IPS-15b (cell line): ENCODE results near the gene ARHGEF28.

Source experiments
- H3K27me3 ChIP-seq: one replicate; pipeline ENCODE4 v1.6.1; 2013; ENCODE audit warnings: low read length; ENCODE audit not compliant: control insufficient read depth, insufficient read depth
- H3K36me3 ChIP-seq: one replicate; pipeline ENCODE4 v1.6.1; 2013; ENCODE audit warnings: low read length; ENCODE audit not compliant: control insufficient read depth, insufficient read depth
- H3K4me1 ChIP-seq: one replicate; pipeline ENCODE4 v1.6.1; 2013; ENCODE audit warnings: mild to moderate bottlenecking, low read length; ENCODE audit not compliant: control insufficient read depth, insufficient read depth
- H3K4me3 ChIP-seq: one replicate; pipeline ENCODE4 v1.5.1; 2013; ENCODE audit warnings: low read depth, low read length
- H3K9ac ChIP-seq: one replicate; pipeline ENCODE4 v1.6.1; 2013; ENCODE audit warnings: low read depth, mild to moderate bottlenecking, low read length
- H3K9me3 ChIP-seq: one replicate; pipeline ENCODE4 v1.6.1; 2013; ENCODE audit warnings: mild to moderate bottlenecking, low read length; ENCODE audit not compliant: control insufficient read depth, insufficient read depth

Gene ARHGEF28

DNA sequence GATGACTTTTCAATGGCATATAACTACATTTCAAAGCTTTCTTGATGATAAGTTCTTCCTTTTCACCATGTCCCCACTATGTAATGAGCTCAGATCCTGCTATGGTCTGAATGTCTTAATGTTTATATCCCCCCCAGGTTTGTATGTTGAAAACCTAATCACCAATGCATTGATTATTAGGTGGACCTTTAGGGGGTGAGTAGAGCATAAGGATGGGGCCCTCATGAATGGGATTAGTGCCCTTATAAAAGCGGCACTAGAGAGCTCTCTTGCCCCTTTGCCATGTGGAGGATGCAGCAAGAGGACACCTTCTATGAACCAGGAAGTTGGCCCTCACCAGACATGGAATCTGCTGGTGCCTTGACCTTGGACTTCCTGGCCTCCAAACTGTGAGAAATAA lies 316.8 kb downstream of the ARHGEF28 start:
- no peaks in the 10 kb centered on the region for H3K9me3 ChIP-seq
- H3K9ac ChIP-seq = no peak overlapping the region
- no peaks in the 10 kb centered on the region for H3K27me3 ChIP-seq
- H3K36me3 ChIP-seq = no peaks in the 10 kb centered on the region
- no peaks in the 10 kb centered on the region for H3K4me1 ChIP-seq
- H3K4me3 ChIP-seq = no peak overlapping the region

GRCh38 chr5:73943397-73943796 lies 317.4 kb downstream of the ARHGEF28 start:
- no peak overlapping the region for H3K4me3 ChIP-seq
- no peaks in the 10 kb centered on the region for H3K27me3 ChIP-seq
- no peaks in the 10 kb centered on the region for H3K4me1 ChIP-seq
- no peak overlapping the region for H3K9ac ChIP-seq
- no peaks in the 10 kb centered on the region for H3K36me3 ChIP-seq
- H3K9me3 ChIP-seq = no peaks in the 10 kb centered on the region

GRCh38 chr5:73944581-73944980 lies 318.6 kb downstream of the ARHGEF28 start:
- no peaks in the 10 kb centered on the region for H3K9me3 ChIP-seq
- H3K36me3 ChIP-seq = no peaks in the 10 kb centered on the region
- no peak overlapping the region for H3K4me3 ChIP-seq
- H3K9ac ChIP-seq = no peak overlapping the region
- no peaks in the 10 kb centered on the region for H3K27me3 ChIP-seq
- no peaks in the 10 kb centered on the region for H3K4me1 ChIP-seq

DNA sequence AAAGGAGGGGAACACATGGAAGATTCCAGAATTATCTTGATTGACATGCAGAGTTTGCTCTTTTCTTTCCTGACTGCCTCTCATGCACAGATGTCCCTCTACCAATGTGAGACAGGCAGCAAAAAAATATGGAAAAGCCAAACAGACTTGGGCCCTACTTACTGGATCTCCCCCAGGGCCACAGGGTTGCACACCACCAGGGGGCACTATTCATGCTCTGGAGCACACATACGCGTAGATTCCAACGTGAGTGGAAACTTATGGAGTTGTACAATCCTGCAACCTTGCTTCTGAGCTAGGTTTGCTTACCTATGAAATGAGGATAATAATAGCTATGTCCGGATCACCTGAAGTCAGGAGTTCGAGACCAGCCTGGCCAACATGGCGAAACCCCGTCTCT lies 319.5 kb downstream of the ARHGEF28 start:
- Histone ChIP-seq H3K4me3 (no peak overlapping the region), H3K9ac (no peak overlapping the region), H3K4me1 (no peaks in the 10 kb centered on the region), H3K27me3 (no peaks in the 10 kb centered on the region), H3K9me3 (no peaks in the 10 kb centered on the region), H3K36me3 (no peaks in the 10 kb centered on the region)

DNA sequence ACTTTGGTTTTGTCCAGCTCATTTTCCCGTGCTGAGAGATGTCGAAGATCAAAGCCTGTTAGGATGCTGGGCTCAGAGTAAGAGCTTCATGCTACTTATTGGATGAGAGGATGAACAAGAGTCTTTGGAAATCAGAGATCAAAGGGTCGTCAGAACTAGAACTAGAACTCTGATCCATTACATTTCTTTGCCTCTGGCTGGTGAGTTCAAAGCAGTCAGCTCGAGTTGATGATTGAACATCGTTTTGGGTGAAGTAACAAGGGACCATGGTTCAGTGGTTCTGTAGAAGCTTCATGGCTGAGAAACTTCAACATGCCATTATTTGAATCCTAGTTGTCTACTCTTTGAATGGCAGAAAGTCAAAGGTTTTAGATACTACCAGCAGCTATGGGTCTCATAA lies 320.3 kb downstream of the ARHGEF28 start:
- no peaks in the 10 kb centered on the region for H3K9me3 ChIP-seq
- no peak overlapping the region for H3K4me3 ChIP-seq
- no peaks in the 10 kb centered on the region for H3K4me1 ChIP-seq
- no peak overlapping the region for H3K9ac ChIP-seq
- no peaks in the 10 kb centered on the region for H3K27me3 ChIP-seq
- H3K36me3 ChIP-seq = no peaks in the 10 kb centered on the region

DNA sequence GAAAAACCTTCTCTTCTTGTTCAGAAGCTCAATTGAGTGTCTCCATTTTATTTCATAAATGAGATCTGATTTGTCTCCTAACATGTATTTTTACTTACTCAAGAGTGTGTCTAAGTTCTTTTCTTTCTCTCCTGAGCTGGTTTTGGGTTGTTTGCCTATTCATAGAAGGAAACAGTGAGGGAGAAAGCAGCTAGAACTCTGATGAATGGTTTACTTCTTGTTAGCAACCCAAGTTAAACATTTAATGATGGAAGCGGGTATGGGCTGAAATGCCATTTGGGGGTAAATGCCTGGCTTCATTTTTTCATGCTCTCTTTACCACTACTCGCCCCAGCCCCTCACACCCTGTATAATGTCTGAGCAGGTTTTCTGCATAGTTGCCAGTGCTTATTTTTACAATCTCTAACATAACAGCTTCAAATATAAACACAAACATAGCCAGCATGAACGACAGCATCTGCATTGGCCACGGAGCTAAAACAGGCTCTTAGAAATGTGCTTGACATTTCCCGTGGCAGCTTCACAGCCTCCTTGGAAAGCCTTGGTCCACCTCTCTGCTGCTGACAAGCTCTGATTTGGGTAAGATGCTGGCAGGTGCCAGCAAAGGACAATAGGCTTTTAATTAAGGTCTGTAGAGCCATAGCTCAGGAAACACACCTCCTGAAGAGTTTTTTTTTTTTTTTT lies 321.1 kb downstream of the ARHGEF28 start:
- Histone ChIP-seq H3K9me3 (no peaks in the 10 kb centered on the region), H3K9ac (no peak overlapping the region), H3K4me3 (no peak overlapping the region), H3K36me3 (no peaks in the 10 kb centered on the region), H3K4me1 (no peaks in the 10 kb centered on the region), H3K27me3 (no peaks in the 10 kb centered on the region)

- H3K9ac ChIP-seq = no peak overlapping the region
Observed at GRCh38 chr5:73947906-73948640, 322.1 kb downstream of the ARHGEF28 start.

GRCh38 chr5:73948720-73949119 lies 322.7 kb downstream of the ARHGEF28 start:
- Histone ChIP-seq H3K27me3 (no peaks in the 10 kb centered on the region), H3K4me3 (no peak overlapping the region), H3K9ac (no peak overlapping the region)

More at GRCh38 chr5:73947906-73948640, 322.1 kb downstream of the ARHGEF28 start:
- no peaks in the 10 kb centered on the region for H3K4me1 ChIP-seq
- H3K9me3 ChIP-seq = no peaks in the 10 kb centered on the region
- no peaks in the 10 kb centered on the region for H3K27me3 ChIP-seq
- no peak overlapping the region for H3K4me3 ChIP-seq
- H3K36me3 ChIP-seq = no peaks in the 10 kb centered on the region

GRCh38 chr5:73950441-73950873 lies 324.5 kb downstream of the ARHGEF28 start:
- no peaks in the 10 kb centered on the region for H3K4me1 ChIP-seq
- H3K9ac ChIP-seq = no peak overlapping the region
- no peaks in the 10 kb centered on the region for H3K36me3 ChIP-seq
- H3K4me3 ChIP-seq = no peak overlapping the region
- no peaks in the 10 kb centered on the region for H3K9me3 ChIP-seq
- H3K27me3 ChIP-seq = no peaks in the 10 kb centered on the region

More at GRCh38 chr5:73948720-73949119, 322.7 kb downstream of the ARHGEF28 start:
- H3K36me3 ChIP-seq = no peaks in the 10 kb centered on the region
- no peaks in the 10 kb centered on the region for H3K9me3 ChIP-seq
- H3K4me1 ChIP-seq = no peaks in the 10 kb centered on the region

DNA sequence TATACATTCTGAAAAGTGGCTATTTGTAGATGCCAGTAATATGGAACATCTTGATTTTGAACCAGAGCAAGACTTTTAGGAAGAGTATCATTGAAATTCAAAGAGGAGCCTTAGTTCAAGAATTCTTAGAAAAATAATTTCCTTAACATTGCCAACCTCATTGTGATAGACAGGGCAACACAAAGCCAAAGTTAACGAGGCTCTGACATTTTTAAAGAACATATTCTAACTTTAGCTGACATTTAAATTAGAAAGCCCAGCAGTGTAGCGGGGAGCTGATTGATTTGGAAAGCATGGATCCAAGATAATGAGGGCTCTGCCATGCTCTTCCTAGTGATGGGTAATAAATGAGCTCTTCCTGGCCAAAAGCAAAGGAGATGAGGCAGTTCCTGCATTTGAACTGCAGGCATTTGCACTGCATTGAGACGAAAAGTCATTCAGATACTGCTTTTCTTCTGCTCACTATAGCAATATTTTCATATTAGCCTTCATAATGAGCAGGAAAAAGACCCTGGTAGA lies 325.0 kb downstream of the ARHGEF28 start:
- Histone ChIP-seq H3K9ac (no peak overlapping the region), H3K27me3 (no peaks in the 10 kb centered on the region), H3K4me1 (no peaks in the 10 kb centered on the region), H3K36me3 (no peaks in the 10 kb centered on the region), H3K9me3 (no peaks in the 10 kb centered on the region), H3K4me3 (no peak overlapping the region)

DNA sequence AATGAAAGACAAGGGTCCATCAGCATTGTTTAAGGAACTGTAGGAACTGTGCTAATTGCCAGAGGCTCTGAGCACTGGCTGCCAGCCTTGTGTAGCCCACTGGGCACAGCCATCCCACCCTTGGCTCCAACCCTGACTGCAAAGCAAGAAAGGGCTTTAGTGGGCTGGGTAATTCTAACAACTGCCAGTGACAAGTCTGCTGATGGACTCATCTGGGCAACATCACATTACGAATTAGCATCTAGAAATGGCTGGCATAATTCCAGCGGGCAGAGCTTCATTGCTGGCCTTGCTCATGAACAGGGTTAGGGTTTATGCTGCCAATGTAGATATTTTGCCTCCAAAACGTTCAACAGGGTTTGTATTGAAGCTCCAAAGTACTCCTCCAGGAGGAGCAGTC lies 326.9 kb downstream of the ARHGEF28 start:
- no peaks in the 10 kb centered on the region for H3K36me3 ChIP-seq

DNA sequence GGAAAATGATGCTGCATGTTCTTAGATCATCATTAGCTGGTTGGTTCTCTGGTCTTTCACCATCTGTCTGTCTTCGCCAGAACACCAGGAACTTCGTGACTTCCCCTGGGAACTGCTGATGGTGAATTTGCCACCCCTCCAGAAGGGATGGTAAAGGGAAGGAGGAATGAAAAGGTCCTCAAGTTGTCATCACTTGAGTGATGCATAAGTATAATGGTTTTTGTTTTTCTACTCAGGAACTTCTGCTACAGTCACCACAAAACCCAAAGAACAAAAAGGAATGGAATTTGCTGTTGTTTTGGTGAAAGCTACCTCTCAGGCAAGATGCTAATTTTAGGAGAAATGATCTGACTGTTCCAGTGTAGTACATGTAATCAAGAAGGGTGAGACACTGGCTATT lies 328.4 kb downstream of the ARHGEF28 start:
- no peaks in the 10 kb centered on the region for H3K27me3 ChIP-seq
- H3K4me1 ChIP-seq = no peaks in the 10 kb centered on the region
- H3K36me3 ChIP-seq = no peaks in the 10 kb centered on the region
- H3K9ac ChIP-seq = no peak overlapping the region
- H3K4me3 ChIP-seq = no peak overlapping the region
- H3K9me3 ChIP-seq = no peaks in the 10 kb centered on the region

More for the DNA sequence above, 326.9 kb downstream of the ARHGEF28 start:
- no peaks in the 10 kb centered on the region for H3K9me3 ChIP-seq
- no peak overlapping the region for H3K4me3 ChIP-seq
- H3K27me3 ChIP-seq = no peaks in the 10 kb centered on the region
- H3K9ac ChIP-seq = no peak overlapping the region
- H3K4me1 ChIP-seq = no peaks in the 10 kb centered on the region
